Heart left ventricle (tissue), 16 donors: ENCODE results near the gene TUBA4A. TPM values are rescaled to one million over a fixed set of nuclear protein-coding genes. Genes with fewer than 3 reads are reported as not detected.

Source experiments
- ATAC-seq, 4 donors: fragments of 200-7000 bp; cut with Tn5 transposase; one replicate each; pipeline ENCODE4 v1.9.1; 2020 to 2022; ENCODE audit warnings: moderate library complexity in 4 of 4, mild to moderate bottlenecking in 3 of 4, moderate number of reproducible peaks in 1 of 4
- DNase-seq, 5 donors: peaks; one replicate each; pipeline ENCODE4 v3.0.0-alpha.2; 2020
- H3K27ac ChIP-seq, 12 donors: fragments of 200-600 bp; sonication (generic) in 4 of 12; one replicate each; pipeline versions ENCODE4 v1.5.0 to v1.8.0; 2016 to 2022; ENCODE audit warnings: mild to moderate bottlenecking in 2 of 12
- H3K27me3 ChIP-seq, 9 donors: fragments of 200-600 bp; sonication (generic) in 2 of 9; one replicate each; pipeline versions ENCODE4 v1.5.1 to v1.8.0; 2016 to 2022; ENCODE audit warnings: mild to moderate bottlenecking in 3 of 9
- H3K36me3 ChIP-seq, 9 donors: fragments of 200-600 bp; sonication (generic) in 2 of 9; one replicate each; pipeline versions ENCODE4 v1.5.0 to v1.8.0; 2018 to 2022; ENCODE audit warnings: mild to moderate bottlenecking in 2 of 9
- H3K4me1 ChIP-seq, 12 donors: fragments of 200-600 bp; sonication (generic) in 4 of 12; one replicate each; pipeline versions ENCODE4 v1.5.0 to v1.8.0; 2016 to 2022; ENCODE audit warnings: mild to moderate bottlenecking in 3 of 12
- H3K4me3 ChIP-seq, 12 donors: fragments of 200-600 bp; sonication (generic) in 4 of 12; one replicate each; pipeline versions ENCODE4 v1.5.0 to v1.8.0; 2017 to 2022; ENCODE audit warnings: mild to moderate bottlenecking in 9 of 12, moderate library complexity in 4 of 12
- H3K9me3 ChIP-seq, 12 donors: fragments of 200-600 bp; sonication (generic) in 4 of 12; one replicate each; pipeline versions ENCODE4 v1.5.0 to v1.8.0; 2016 to 2022; ENCODE audit warnings: mild to moderate bottlenecking in 1 of 12
- POLR2A ChIP-seq, 2 donors: fragments of 450-650 bp; IDR thresholded peaks; one replicate each; pipeline ENCODE4 v1.6.1; 2017; ENCODE audit warnings: antibody characterized with exemption in 2 of 2, mild to moderate bottlenecking in 2 of 2, moderate library complexity in 2 of 2
- WGBS, 4 donors: extraction: QIAGEN DNeasy Blood & Tissue Kit in 2 of 4; methylation state at CpG; one replicate each; pipeline versions ENCODE4 v1.1.5 to v1.1.7; 2013 to 2018; 5-methylcytosine and 5-hydroxymethylcytosine counted together
- intact Hi-C, 10 donors: fragments of 100-400 bp; cut with DNase I; formaldehyde crosslinking; loops; one replicate each; pipeline versions ENCODE4 v1.11.1 to v1.14.2; 2022
- polyA plus RNA-seq, 2 donors: library from polyadenylated mRNA; stranded (reverse); fragments of 200-250 nt; gene quantifications; one replicate each; pipeline ENCODE4 v1.2.3, GENCODE V29; 2013
- total RNA-seq, 9 donors: library from RNA; depleted of rRNA in 2 of 9; stranded (reverse); fragments of >200 nt in 2 of 9; fragmentation: NEBNext Ultra II Directional in 3 of 9; extraction: Animal tissue kit (Norgen Biotek cat#: 25700) in 3 of 9; gene quantifications; one replicate each; pipeline versions ENCODE4 v1.1.0 to v1.2.4, GENCODE V29; 2016 to 2023
- TF ChIP-seq, protein P1 (sequence below), 12 donors: fragments of 200-600 bp; sonication (generic) in 4 of 12; IDR thresholded peaks; one replicate each; pipeline versions ENCODE4 v1.5.0 to v1.8.0; 2018 to 2022; ENCODE audit warnings: antibody characterized with exemption in 12 of 12, mild to moderate bottlenecking in 5 of 12
- donor health status: ischemic (EF 13 %, LVEDD 7.1; RV severe dilation, severe dysfunction).
- donor health status: healthy with polysubstance abuse.
- donor health status: DM: no; HTN: yes; CAD: no.
- donor health status: DM: no; HTN: no; CAD: no.
- donor health status: ischemic (EF 25% LVEDD 6.9; RV normal size, moderate dysfunction).
- donor health status: ischemic (EF 25% LVEDD 5.7; RV mildly dilated, moderate dysfunction).
- donor health status: healthy.
- donor health status: DM: yes; HTN: yes; CAD: no.
- donor health status: ischemic (EF 35%, LVEDD 5.7; RV mildly dilated, moderate dysfunction).
- donor health status: nonischemic (EF 11% LVEDD 7.7; RV severe dilation, severe dysfunction).
- donor health status: DM: yes; HTN: yes; CAD: no.
- donor health status: PGD.
- donor health status: ischemic (EF 29% LVEDD 5.4; RV normal size, mild dysfunction).
- donor health status: nonischemic (EF 23%, LVEDD 6.1; RV moderate dilation, normal function).

TUBA4A gene
- total and polyA plus RNA-seq, 11 donors, result 137 to 381 (median 193) TPM

DNA sequence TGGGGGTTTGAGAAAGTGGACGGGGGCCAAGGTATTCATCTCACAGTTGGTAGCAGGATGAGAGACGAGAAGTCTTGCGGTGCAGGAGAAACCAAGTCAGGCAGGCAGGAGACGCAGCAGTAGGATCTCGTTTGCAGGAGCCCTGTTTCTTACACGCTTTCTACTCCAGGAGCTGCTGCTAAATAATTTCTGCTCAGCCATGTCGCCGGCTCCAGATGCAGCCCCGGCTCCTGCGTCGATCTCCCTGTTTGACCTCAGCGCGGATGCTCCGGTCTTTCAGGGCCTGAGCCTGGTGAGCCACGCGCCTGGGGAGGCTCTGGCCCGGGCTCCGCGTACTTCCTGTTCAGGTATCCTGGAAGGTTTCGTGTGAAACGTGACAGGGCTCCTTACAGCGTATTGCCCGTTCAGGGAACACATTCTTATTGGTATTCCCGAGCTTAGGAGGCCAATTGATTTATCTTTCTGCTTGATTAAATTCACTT lies 23.6 kb downstream of the TUBA4A start:
- Histone ChIP-seq H3K36me3 (peaks cover 0 to 63% (median 54%) of the 10 kb centered on the region in 9 donors), H3K4me3 (peak overlapping the region; percentile 80 to 92 (median 88)), H3K27ac (peak overlapping the region; percentile 48 to 99 (median 97)), H3K9me3 (no peaks in the 10 kb centered on the region), H3K27me3 (no peaks in the 10 kb centered on the region), H3K4me1 (peaks cover 3 to 49% (median 26%) of the 10 kb centered on the region in 12 donors)
- peak in 2 of 4 donors; percentile 12 to 32 for ATAC-seq
- WGBS, 4 donors, result 0 to 1% (median 0%) methylated on average over 22 to 24 of the region's 24 CpGs
- DNase-seq, result peak in 1 of 5 donors; percentile 77
- TF ChIP-seq POLR2A (IDR thresholded peaks at IDR 0.05), result no peak
- TF ChIP-seq, protein P1, sequence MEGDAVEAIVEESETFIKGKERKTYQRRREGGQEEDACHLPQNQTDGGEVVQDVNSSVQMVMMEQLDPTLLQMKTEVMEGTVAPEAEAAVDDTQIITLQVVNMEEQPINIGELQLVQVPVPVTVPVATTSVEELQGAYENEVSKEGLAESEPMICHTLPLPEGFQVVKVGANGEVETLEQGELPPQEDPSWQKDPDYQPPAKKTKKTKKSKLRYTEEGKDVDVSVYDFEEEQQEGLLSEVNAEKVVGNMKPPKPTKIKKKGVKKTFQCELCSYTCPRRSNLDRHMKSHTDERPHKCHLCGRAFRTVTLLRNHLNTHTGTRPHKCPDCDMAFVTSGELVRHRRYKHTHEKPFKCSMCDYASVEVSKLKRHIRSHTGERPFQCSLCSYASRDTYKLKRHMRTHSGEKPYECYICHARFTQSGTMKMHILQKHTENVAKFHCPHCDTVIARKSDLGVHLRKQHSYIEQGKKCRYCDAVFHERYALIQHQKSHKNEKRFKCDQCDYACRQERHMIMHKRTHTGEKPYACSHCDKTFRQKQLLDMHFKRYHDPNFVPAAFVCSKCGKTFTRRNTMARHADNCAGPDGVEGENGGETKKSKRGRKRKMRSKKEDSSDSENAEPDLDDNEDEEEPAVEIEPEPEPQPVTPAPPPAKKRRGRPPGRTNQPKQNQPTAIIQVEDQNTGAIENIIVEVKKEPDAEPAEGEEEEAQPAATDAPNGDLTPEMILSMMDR (IDR thresholded peaks at IDR 0.05), result no peak
- intact Hi-C loops, result loop anchor here in 1 of 10 donors (10.0 kb wide), 1 partner anchor 65 kb away; no protein-coding TSS in a partner anchor

DNA sequence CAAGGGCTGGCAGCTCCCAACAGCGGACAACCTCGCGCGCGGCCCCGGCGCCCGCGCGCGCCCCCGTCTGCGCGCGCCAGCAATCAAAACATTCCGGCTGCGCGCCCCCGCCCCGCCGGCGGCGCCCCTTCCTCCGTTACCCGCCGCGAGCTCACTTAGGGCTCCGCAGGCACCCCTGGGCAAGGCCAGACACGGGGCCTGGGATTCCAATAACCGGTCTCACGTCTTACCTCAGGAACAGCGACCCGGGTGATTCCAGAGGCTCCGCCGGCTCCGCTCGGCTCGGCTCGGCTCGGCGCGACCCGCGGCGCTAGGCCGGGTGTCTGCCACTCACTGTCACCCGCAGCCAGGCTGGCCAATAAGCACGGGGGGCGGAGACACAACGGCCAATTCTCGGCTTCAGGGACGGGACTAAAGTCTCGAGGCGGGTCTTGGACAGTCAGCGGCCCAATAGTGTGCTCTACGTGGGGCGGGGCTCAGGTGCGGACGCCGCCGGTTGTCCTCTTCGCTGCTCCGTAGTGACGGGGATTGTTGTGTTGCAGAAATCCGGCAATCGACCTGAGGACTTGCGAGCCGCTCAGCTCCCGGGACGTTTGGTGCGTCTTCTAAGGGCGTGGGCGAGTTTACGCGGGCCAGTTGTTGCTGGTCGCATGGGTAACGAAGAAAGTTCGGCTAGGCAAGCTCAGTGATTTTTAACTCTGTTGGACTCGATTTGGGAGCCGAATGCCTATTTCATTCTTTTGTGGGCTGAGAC lies 24.2 kb downstream of the TUBA4A start, which contains the start of the genes ANKZF1 and ATG9A:
ANKZF1 (plus strand) TSS at position 502 of the 754 bp plus-strand sequence. CDS start 452 bp downstream, outside the sequence.
ATG9A (minus strand) TSS at position 332 of the 754 bp plus-strand sequence. CDS start 1,612 bp downstream, outside the sequence.
- peaks cover 3 to 51% (median 26%) of the 10 kb centered on the region in 12 donors for H3K4me1 ChIP-seq
- intact Hi-C loops, result loop anchor here in 4 of 10 donors (1.0 to 10.0 kb wide), 7 partner anchors 16 to 68 kb away; partner anchors contain the start of genes CNPPD1 (in 2 of the 4), GLB1L (in 1 of the 4), RETREG2 (in 1 of the 4) and SLC23A3 (in 1 of the 4)
- WGBS, 4 donors, result 0 to 1% (median 0%) methylated on average over 17 to 80 of the region's 80 CpGs

DNA sequence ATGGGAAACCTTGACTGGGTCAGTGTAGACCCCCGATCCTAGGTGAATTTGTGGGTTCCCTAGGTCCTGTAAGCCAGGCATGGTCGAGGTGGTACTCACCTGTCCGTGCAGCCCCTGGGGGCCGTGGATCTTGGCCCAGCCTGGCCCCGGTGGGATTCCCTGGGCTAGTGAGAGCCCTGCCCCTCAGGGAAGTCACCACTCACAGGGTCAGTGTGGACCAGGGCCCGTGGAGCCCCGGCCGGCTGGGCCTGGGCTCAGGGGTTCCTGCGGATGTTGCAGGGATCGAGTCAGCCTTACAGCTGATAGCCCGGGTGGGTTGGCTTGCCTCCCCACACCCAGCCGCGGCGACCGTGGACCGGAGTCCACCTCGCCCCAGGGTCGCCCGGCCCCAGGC lies 24.8 kb downstream of the TUBA4A start:
- Histone ChIP-seq H3K27me3 (no peaks in the 10 kb centered on the region), H3K4me3 (peak overlapping the region; percentile 80 to 92 (median 88)), H3K27ac (peak overlapping the region; percentile 93 to 99 (median 97)), H3K36me3 (peaks cover 2 to 63% (median 54%) of the 10 kb centered on the region in 9 donors), H3K9me3 (no peaks in the 10 kb centered on the region), H3K4me1 (peaks cover 3 to 51% (median 26%) of the 10 kb centered on the region in 12 donors)
- DNase-seq (no peak), ATAC-seq (no peak)
- WGBS, 4 donors, result 2 to 6% (median 3%) methylated on average over 12 to 19 of the region's 19 CpGs
- intact Hi-C loops, result loop anchor here in 4 of 10 donors (1.0 to 10.0 kb wide), 6 partner anchors 16 to 68 kb away; partner anchors contain the start of genes CNPPD1 (in 2 of the 4), GLB1L (in 1 of the 4), RETREG2 (in 1 of the 4) and SLC23A3 (in 1 of the 4)
- TF ChIP-seq, protein P1 (IDR thresholded peaks at IDR 0.05), result no peak
- TF ChIP-seq POLR2A (IDR thresholded peaks at IDR 0.05), result no peak

More for the DNA sequence above, 24.2 kb downstream of the TUBA4A start, which contains the start of the genes ANKZF1 and ATG9A:
- ATAC-seq (peak; percentile 99), DNase-seq (peak; percentile 98 to 100 (median 99))
- Histone ChIP-seq H3K36me3 (peaks cover 0 to 63% (median 54%) of the 10 kb centered on the region in 9 donors), H3K4me3 (peak within 1 kb of the TSS; percentile 80 to 92 (median 88)), H3K9me3 (no peaks in the 10 kb centered on the region), H3K27ac (peak within 1 kb of the TSS; percentile 93 to 99 (median 97)), H3K27me3 (no peaks in the 10 kb centered on the region)
- peak in 1 of 2 donors; percentile 85 for TF ChIP-seq POLR2A (IDR thresholded peaks at IDR 0.05)
- TF ChIP-seq, protein P1 (IDR thresholded peaks at IDR 0.05), result no peak
